ENCODE results near the gene VAT1. TPM values are rescaled to one million over a fixed set of nuclear protein-coding genes. Genes with fewer than 3 reads are reported as not detected.

The VAT1 gene
- total RNA-seq, result 100 to 1,000 TPM; 125 to 402 (median 173) TPM

GRCh38 chr17:43021741-43022512 lies at the start of gene VAT1:
TSS of gene VAT1 (minus strand) at chr17:43022385. CDS start at chr17:43022322, 63 bp downstream.
- TF ChIP-seq POLR2AphosphoS5 (IDR thresholded peaks at IDR 0.05), result peak in 2 of 3 donors; percentile 25 to 82
- TF ChIP-seq, protein P1, sequence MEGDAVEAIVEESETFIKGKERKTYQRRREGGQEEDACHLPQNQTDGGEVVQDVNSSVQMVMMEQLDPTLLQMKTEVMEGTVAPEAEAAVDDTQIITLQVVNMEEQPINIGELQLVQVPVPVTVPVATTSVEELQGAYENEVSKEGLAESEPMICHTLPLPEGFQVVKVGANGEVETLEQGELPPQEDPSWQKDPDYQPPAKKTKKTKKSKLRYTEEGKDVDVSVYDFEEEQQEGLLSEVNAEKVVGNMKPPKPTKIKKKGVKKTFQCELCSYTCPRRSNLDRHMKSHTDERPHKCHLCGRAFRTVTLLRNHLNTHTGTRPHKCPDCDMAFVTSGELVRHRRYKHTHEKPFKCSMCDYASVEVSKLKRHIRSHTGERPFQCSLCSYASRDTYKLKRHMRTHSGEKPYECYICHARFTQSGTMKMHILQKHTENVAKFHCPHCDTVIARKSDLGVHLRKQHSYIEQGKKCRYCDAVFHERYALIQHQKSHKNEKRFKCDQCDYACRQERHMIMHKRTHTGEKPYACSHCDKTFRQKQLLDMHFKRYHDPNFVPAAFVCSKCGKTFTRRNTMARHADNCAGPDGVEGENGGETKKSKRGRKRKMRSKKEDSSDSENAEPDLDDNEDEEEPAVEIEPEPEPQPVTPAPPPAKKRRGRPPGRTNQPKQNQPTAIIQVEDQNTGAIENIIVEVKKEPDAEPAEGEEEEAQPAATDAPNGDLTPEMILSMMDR (IDR thresholded peaks at IDR 0.05), result no peak
- Histone ChIP-seq H3K27ac (peak within 1 kb of the TSS; percentile 90 to 97), H3K36me3 (no peaks in the 10 kb centered on the region), H3K9me3 (no peaks in the 10 kb centered on the region), H3K27me3 (no peaks in the 10 kb centered on the region), H3K4me1 (no peaks in the 10 kb centered on the region), H3K4me3 (peak within 1 kb of the TSS; percentile 82 to 100 (median 90))
- intact Hi-C loops (cut with DNase I; ENCODE audit: low total_unique reads), result loop anchor here (5.0 kb wide), 1 partner anchor 350 kb away; no protein-coding TSS in a partner anchor
- DNase-seq (ENCODE audit: low spot score in 2 of 2), result peak; percentile 66 to 76

DNA sequence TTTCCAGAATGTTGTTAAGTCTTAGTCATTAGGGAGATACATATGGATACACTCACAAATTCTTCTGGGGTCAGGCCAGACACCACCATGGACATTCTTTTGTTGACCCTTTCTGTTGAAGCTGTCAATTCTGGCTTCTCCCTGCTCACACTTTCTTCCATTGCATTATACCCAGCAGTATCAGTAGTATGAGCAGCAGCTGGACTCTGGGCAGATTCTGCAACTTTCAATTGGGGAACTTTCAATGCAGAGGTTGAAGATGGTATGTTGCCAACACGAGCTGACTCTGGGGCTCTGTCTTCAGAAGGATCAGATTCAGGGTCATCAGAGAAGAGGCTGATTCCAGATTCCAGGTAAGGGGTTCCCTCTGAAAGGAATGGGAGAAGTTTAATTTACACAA lies 48.7 kb upstream of the VAT1 start:
- no peaks in the 10 kb centered on the region for H3K36me3 ChIP-seq
- no peak overlapping the region for H3K4me3 ChIP-seq
- no peaks in the 10 kb centered on the region for H3K4me1 ChIP-seq
- no peaks in the 10 kb centered on the region for H3K27me3 ChIP-seq
- TF ChIP-seq, protein P1 (IDR thresholded peaks at IDR 0.05), result no peak
- TF ChIP-seq POLR2AphosphoS5 (IDR thresholded peaks at IDR 0.05) (no peak), POLR2A (IDR thresholded peaks at IDR 0.05) (no peak)
- H3K27ac ChIP-seq, result no peak overlapping the region
- intact Hi-C loops (cut with DNase I; ENCODE audit: low total_unique reads), result no loop called here
- no peak for DNase-seq (ENCODE audit: low spot score in 2 of 2)
- H3K9me3 ChIP-seq, result no peaks in the 10 kb centered on the region

DNA sequence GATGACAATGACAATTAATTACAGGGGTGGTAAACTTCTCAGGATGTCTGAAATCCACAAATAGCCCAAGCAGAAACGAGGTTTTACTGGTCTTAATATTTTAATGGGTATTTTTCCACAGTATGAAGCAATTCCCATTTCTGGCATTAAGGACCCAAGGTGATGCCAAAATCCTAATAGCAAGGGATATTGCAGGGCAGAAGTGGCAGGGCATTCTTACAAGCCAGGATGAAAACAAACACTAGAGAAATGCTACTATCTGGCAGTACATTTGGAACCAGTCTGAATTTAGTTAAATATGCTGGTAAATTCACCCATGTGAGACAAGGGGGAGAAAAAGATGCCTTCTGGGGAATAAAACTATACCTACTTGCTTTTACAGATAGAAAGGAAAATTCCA lies 48.1 kb upstream of the VAT1 start:
- no peak for DNase-seq (ENCODE audit: low spot score in 2 of 2)
- intact Hi-C loops (cut with DNase I; ENCODE audit: low total_unique reads), result no loop called here

DNA sequence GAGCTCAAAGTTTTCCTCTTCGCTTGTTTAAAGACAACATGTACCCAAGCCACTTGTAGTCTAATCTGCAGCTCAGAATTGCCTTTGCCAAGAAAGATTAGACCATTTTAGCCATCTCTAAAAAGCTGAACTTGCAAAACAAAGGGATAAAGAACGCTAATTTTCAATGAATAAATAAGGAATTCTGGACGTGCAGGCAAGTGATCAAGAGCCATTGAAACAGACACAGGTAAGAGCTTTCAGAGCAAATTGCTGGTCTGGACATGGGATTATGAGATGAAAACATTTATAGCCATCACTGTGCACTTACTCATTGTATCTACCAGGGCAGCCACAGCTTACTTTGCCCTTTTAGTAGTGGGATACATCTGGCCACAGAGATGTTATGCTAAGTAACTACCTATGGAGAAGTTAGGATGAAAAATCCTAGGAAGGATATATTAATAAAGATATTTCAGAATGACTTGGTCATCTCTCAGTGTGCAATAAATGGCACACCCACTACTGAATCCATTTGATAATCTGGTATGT lies 47.2 kb upstream of the VAT1 start:
- no peaks in the 10 kb centered on the region for H3K27me3 ChIP-seq
- intact Hi-C loops (cut with DNase I; ENCODE audit: low total_unique reads), result no loop called here
- no peak overlapping the region for H3K4me3 ChIP-seq
- no peak for DNase-seq (ENCODE audit: low spot score in 2 of 2)
- no peak overlapping the region for H3K27ac ChIP-seq
- TF ChIP-seq POLR2AphosphoS5 (IDR thresholded peaks at IDR 0.05) (no peak), POLR2A (IDR thresholded peaks at IDR 0.05) (no peak)
- TF ChIP-seq, protein P1 (IDR thresholded peaks at IDR 0.05), result no peak
- H3K36me3 ChIP-seq, result no peaks in the 10 kb centered on the region
- H3K4me1 ChIP-seq, result no peaks in the 10 kb centered on the region
- no peaks in the 10 kb centered on the region for H3K9me3 ChIP-seq

More for the DNA sequence above, 48.1 kb upstream of the VAT1 start:
- no peaks in the 10 kb centered on the region for H3K4me1 ChIP-seq
- H3K9me3 ChIP-seq, result no peaks in the 10 kb centered on the region
- no peak overlapping the region for H3K27ac ChIP-seq
- no peak overlapping the region for H3K4me3 ChIP-seq
- H3K36me3 ChIP-seq, result no peaks in the 10 kb centered on the region
- no peaks in the 10 kb centered on the region for H3K27me3 ChIP-seq
- no peak for TF ChIP-seq POLR2A (IDR thresholded peaks at IDR 0.05)
- TF ChIP-seq POLR2AphosphoS5 (IDR thresholded peaks at IDR 0.05), result no peak
- TF ChIP-seq, protein P1 (IDR thresholded peaks at IDR 0.05), result no peak
